ENCODE measurements around the gene JAZF1.
A peak's percentile ranks its signal among the peaks of the same experiment; 100 is the strongest.

The JAZF1 gene

GRCh38 chr7:27822245-27822644 is 358.4 kb downstream of the JAZF1 start:
- Histone ChIP-seq H3K9ac (ENCODE audit: low read depth, low read length) (no peak overlapping the region), H3K27me3 (ENCODE audit: control insufficient read depth, insufficient read depth, low read length) (no peaks in the 10 kb centered on the region), H3K4me1 (ENCODE audit: control insufficient read depth, insufficient read depth, low read length) (no peaks in the 10 kb centered on the region), H3K9me3 (replicated peaks; ENCODE audit: low read length) (no peaks in the 10 kb centered on the region), H3K36me3 (ENCODE audit: insufficient read depth, low read length) (peaks cover 4% of the 10 kb centered on the region), H3K4me3 (ENCODE audit: low read length) (no peak overlapping the region), H3K4me2 (ENCODE audit: low read length) (no peak overlapping the region)

GRCh38 chr7:27812706-27813105 is 367.9 kb downstream of the JAZF1 start:
- Histone ChIP-seq H3K9me3 (replicated peaks; ENCODE audit: low read length) (no peaks in the 10 kb centered on the region), H3K27me3 (ENCODE audit: control insufficient read depth, insufficient read depth, low read length) (no peaks in the 10 kb centered on the region), H3K4me2 (ENCODE audit: low read length) (no peak overlapping the region), H3K36me3 (ENCODE audit: insufficient read depth, low read length) (peaks cover 20% of the 10 kb centered on the region), H3K4me1 (ENCODE audit: control insufficient read depth, insufficient read depth, low read length) (peaks cover 17% of the 10 kb centered on the region), H3K9ac (ENCODE audit: low read depth, low read length) (no peak overlapping the region), H3K4me3 (ENCODE audit: low read length) (no peak overlapping the region)

- no peaks in the 10 kb centered on the region for H3K27me3 ChIP-seq (ENCODE audit: control insufficient read depth, insufficient read depth, low read length)
- H3K9ac ChIP-seq (ENCODE audit: low read depth, low read length), result no peak overlapping the region
- peaks cover 12% of the 10 kb centered on the region for H3K36me3 ChIP-seq (ENCODE audit: insufficient read depth, low read length)
- H3K4me3 ChIP-seq (ENCODE audit: low read length), result no peak overlapping the region
- H3K9me3 ChIP-seq (replicated peaks; ENCODE audit: low read length), result no peaks in the 10 kb centered on the region
- H3K4me1 ChIP-seq (ENCODE audit: control insufficient read depth, insufficient read depth, low read length), result peaks cover 17% of the 10 kb centered on the region
- no peak overlapping the region for H3K4me2 ChIP-seq (ENCODE audit: low read length)
Observed at GRCh38 chr7:27810186-27810585, 370.4 kb downstream of the JAZF1 start.

- Histone ChIP-seq H3K4me2 (ENCODE audit: low read length) (peak overlapping the region; percentile 44), H3K4me1 (ENCODE audit: control insufficient read depth, insufficient read depth, low read length) (peaks cover 17% of the 10 kb centered on the region), H3K4me3 (ENCODE audit: low read length) (no peak overlapping the region), H3K9me3 (replicated peaks; ENCODE audit: low read length) (no peaks in the 10 kb centered on the region), H3K27me3 (ENCODE audit: control insufficient read depth, insufficient read depth, low read length) (no peaks in the 10 kb centered on the region), H3K9ac (ENCODE audit: low read depth, low read length) (peak overlapping the region; percentile 13), H3K36me3 (ENCODE audit: insufficient read depth, low read length) (peaks cover 12% of the 10 kb centered on the region)
Observed at GRCh38 chr7:27808626-27809025, 372.0 kb downstream of the JAZF1 start.

- Histone ChIP-seq H3K9ac (ENCODE audit: low read depth, low read length) (no peak overlapping the region), H3K27me3 (ENCODE audit: control insufficient read depth, insufficient read depth, low read length) (no peaks in the 10 kb centered on the region), H3K4me1 (ENCODE audit: control insufficient read depth, insufficient read depth, low read length) (peaks cover 19% of the 10 kb centered on the region), H3K9me3 (replicated peaks; ENCODE audit: low read length) (no peaks in the 10 kb centered on the region), H3K4me3 (ENCODE audit: low read length) (no peak overlapping the region), H3K36me3 (ENCODE audit: insufficient read depth, low read length) (peaks cover 2% of the 10 kb centered on the region), H3K4me2 (ENCODE audit: low read length) (no peak overlapping the region)
Observed at GRCh38 chr7:27804139-27804538, 376.5 kb downstream of the JAZF1 start.

- Histone ChIP-seq H3K4me2 (ENCODE audit: low read length) (no peak overlapping the region), H3K36me3 (ENCODE audit: insufficient read depth, low read length) (peaks cover 2% of the 10 kb centered on the region), H3K27me3 (ENCODE audit: control insufficient read depth, insufficient read depth, low read length) (no peaks in the 10 kb centered on the region), H3K9ac (ENCODE audit: low read depth, low read length) (no peak overlapping the region), H3K4me3 (ENCODE audit: low read length) (no peak overlapping the region), H3K9me3 (replicated peaks; ENCODE audit: low read length) (no peaks in the 10 kb centered on the region), H3K4me1 (ENCODE audit: control insufficient read depth, insufficient read depth, low read length) (peaks cover 7% of the 10 kb centered on the region)
Observed at GRCh38 chr7:27802999-27803398, 377.6 kb downstream of the JAZF1 start.

GRCh38 chr7:27799212-27799611 is 381.4 kb downstream of the JAZF1 start:
- no peak overlapping the region for H3K9ac ChIP-seq (ENCODE audit: low read depth, low read length)
- peaks cover 19% of the 10 kb centered on the region for H3K36me3 ChIP-seq (ENCODE audit: insufficient read depth, low read length)
- no peaks in the 10 kb centered on the region for H3K27me3 ChIP-seq (ENCODE audit: control insufficient read depth, insufficient read depth, low read length)
- H3K4me2 ChIP-seq (ENCODE audit: low read length), result no peak overlapping the region
- no peak overlapping the region for H3K4me3 ChIP-seq (ENCODE audit: low read length)
- H3K4me1 ChIP-seq (ENCODE audit: control insufficient read depth, insufficient read depth, low read length), result peaks cover 4% of the 10 kb centered on the region
- H3K9me3 ChIP-seq (replicated peaks; ENCODE audit: low read length), result no peaks in the 10 kb centered on the region

- peaks cover 38% of the 10 kb centered on the region for H3K36me3 ChIP-seq (ENCODE audit: insufficient read depth, low read length)
- H3K27me3 ChIP-seq (ENCODE audit: control insufficient read depth, insufficient read depth, low read length), result no peaks in the 10 kb centered on the region
- H3K4me3 ChIP-seq (ENCODE audit: low read length), result no peak overlapping the region
- peaks cover 7% of the 10 kb centered on the region for H3K4me1 ChIP-seq (ENCODE audit: control insufficient read depth, insufficient read depth, low read length)
- no peak overlapping the region for H3K9ac ChIP-seq (ENCODE audit: low read depth, low read length)
- no peak overlapping the region for H3K4me2 ChIP-seq (ENCODE audit: low read length)
- H3K9me3 ChIP-seq (replicated peaks; ENCODE audit: low read length), result no peaks in the 10 kb centered on the region
Observed at GRCh38 chr7:27795977-27796376, 384.6 kb downstream of the JAZF1 start.

- Histone ChIP-seq H3K9me3 (replicated peaks; ENCODE audit: low read length) (no peaks in the 10 kb centered on the region), H3K36me3 (ENCODE audit: insufficient read depth, low read length) (peaks cover 40% of the 10 kb centered on the region), H3K4me2 (ENCODE audit: low read length) (no peak overlapping the region), H3K27me3 (ENCODE audit: control insufficient read depth, insufficient read depth, low read length) (no peaks in the 10 kb centered on the region), H3K9ac (ENCODE audit: low read depth, low read length) (no peak overlapping the region), H3K4me3 (ENCODE audit: low read length) (no peak overlapping the region), H3K4me1 (ENCODE audit: control insufficient read depth, insufficient read depth, low read length) (peaks cover 7% of the 10 kb centered on the region)
Observed at GRCh38 chr7:27793780-27794179, 386.8 kb downstream of the JAZF1 start.

- Histone ChIP-seq H3K4me2 (ENCODE audit: low read length) (no peak overlapping the region), H3K9me3 (replicated peaks; ENCODE audit: low read length) (no peaks in the 10 kb centered on the region), H3K9ac (ENCODE audit: low read depth, low read length) (no peak overlapping the region), H3K4me1 (ENCODE audit: control insufficient read depth, insufficient read depth, low read length) (peaks cover 10% of the 10 kb centered on the region), H3K36me3 (ENCODE audit: insufficient read depth, low read length) (peaks cover 42% of the 10 kb centered on the region), H3K27me3 (ENCODE audit: control insufficient read depth, insufficient read depth, low read length) (no peaks in the 10 kb centered on the region), H3K4me3 (ENCODE audit: low read length) (no peak overlapping the region)
Observed at GRCh38 chr7:27788437-27788836, 392.2 kb downstream of the JAZF1 start.

GRCh38 chr7:27784399-27785053 is 396.1 kb downstream of the JAZF1 start:
- H3K36me3 ChIP-seq (ENCODE audit: insufficient read depth, low read length), result peaks cover 26% of the 10 kb centered on the region
- no peaks in the 10 kb centered on the region for H3K9me3 ChIP-seq (replicated peaks; ENCODE audit: low read length)
- H3K9ac ChIP-seq (ENCODE audit: low read depth, low read length), result no peak overlapping the region
- H3K27me3 ChIP-seq (ENCODE audit: control insufficient read depth, insufficient read depth, low read length), result no peaks in the 10 kb centered on the region
- no peak overlapping the region for H3K4me2 ChIP-seq (ENCODE audit: low read length)
- H3K4me1 ChIP-seq (ENCODE audit: control insufficient read depth, insufficient read depth, low read length), result peaks cover 18% of the 10 kb centered on the region
- H3K4me3 ChIP-seq (ENCODE audit: low read length), result no peak overlapping the region

- Histone ChIP-seq H3K4me2 (ENCODE audit: low read length) (peak overlapping the region; percentile 30), H3K36me3 (ENCODE audit: insufficient read depth, low read length) (peaks cover 18% of the 10 kb centered on the region), H3K4me1 (ENCODE audit: control insufficient read depth, insufficient read depth, low read length) (peaks cover 18% of the 10 kb centered on the region), H3K27me3 (ENCODE audit: control insufficient read depth, insufficient read depth, low read length) (no peaks in the 10 kb centered on the region), H3K9ac (ENCODE audit: low read depth, low read length) (no peak overlapping the region), H3K9me3 (replicated peaks; ENCODE audit: low read length) (no peaks in the 10 kb centered on the region), H3K4me3 (ENCODE audit: low read length) (no peak overlapping the region)
Observed at GRCh38 chr7:27782849-27783248, 397.7 kb downstream of the JAZF1 start.

All from skeletal muscle satellite cell (primary cell).